Adipose tissue (tissue), 3 donors: Measurements from ENCODE around the gene TMPRSS9. TPM values are rescaled to one million over a fixed set of nuclear protein-coding genes. Genes with fewer than 3 reads are reported as not detected.

Experiments used
- H3K27ac ChIP-seq: one replicate; pipeline ENCODE4 v1.5.1; 2013; ENCODE audit warnings: low read depth, low read length
- WGBS, 3 donors: extraction: QIAGEN DNeasy Blood & Tissue Kit; methylation state at CpG; one replicate each; pipeline ENCODE4 v1.1.7; 2013; 5-methylcytosine and 5-hydroxymethylcytosine counted together
- polyA plus RNA-seq, 3 donors: library from polyadenylated mRNA; stranded (reverse); fragments of 200-250 nt; gene quantifications; one replicate each; pipeline ENCODE4 v1.2.3, GENCODE V29; 2013
- donor health status: healthy with polysubstance abuse.
- donor health status: Bipolar disorder and iron deficiency.
- donor health status: healthy.

Gene TMPRSS9
- polyA plus RNA-seq, 3 donors, result 0.09 to 0.75 TPM; not detected in 1

- H3K27ac ChIP-seq, result no peak overlapping the region
- 1 to 2% (median 1%) methylated on average over 18 of the region's 18 CpGs for WGBS, 3 donors
Observed at GRCh38 chr19:2327773-2328400, 32.2 kb upstream of the TMPRSS9 start.

DNA sequence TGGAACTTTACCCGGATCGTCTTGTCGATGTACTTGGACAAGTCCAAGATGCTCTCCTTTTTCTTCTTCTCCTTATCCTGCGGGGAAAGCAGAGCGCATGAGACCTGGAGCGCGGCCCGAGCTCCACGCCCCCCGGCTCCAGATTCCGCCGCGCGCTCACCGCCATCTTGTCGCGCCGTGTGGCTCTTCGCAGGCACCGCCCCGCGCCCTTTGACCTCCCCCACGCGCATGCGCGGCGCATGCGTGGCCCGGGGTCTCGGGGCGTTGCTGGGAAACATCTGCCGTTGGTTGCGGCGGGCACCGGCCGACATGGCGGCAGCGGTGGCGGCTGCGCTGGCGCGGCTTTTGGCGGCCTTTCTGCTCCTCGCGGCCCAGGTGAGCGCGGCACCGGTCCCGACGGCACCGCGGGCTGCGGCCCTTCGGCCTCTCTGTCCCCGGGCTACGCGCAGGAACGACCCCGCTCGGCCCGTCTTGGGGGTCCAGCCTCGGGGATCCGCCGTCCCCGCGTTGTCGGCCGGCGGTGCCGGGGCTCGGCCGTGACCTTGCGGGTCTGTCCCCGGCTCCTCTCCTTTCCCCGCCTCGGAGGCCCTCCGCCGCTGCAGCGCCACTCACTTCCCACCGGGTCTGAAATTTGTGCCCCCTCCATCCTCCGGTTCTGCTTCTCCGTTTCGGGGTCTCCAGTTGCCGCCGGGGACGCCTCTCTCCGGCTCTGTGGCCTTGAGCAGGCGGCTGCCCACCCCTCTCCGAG, 31.5 kb upstream of the TMPRSS9 start, which contains the start of the genes LSM7 and SPPL2B:
TSS of gene LSM7 (minus strand) at position 186 of the 748 bp plus-strand sequence. CDS start at position 166, 20 bp downstream.
TSS of gene SPPL2B (plus strand) at position 284 of the 748 bp plus-strand sequence. CDS start at position 310, 26 bp downstream.
- H3K27ac ChIP-seq, result no peak within 1 kb of the TSS
- WGBS, 3 donors, result 0 to 1% (median 0%) methylated on average over 69 to 89 of the region's 89 CpGs

- H3K27ac ChIP-seq, result no peak overlapping the region
- WGBS, 3 donors, result 1 to 6% (median 5%) methylated on average over 16 of the region's 16 CpGs
Observed at GRCh38 chr19:2329149-2329478, 31.0 kb upstream of the TMPRSS9 start.

DNA sequence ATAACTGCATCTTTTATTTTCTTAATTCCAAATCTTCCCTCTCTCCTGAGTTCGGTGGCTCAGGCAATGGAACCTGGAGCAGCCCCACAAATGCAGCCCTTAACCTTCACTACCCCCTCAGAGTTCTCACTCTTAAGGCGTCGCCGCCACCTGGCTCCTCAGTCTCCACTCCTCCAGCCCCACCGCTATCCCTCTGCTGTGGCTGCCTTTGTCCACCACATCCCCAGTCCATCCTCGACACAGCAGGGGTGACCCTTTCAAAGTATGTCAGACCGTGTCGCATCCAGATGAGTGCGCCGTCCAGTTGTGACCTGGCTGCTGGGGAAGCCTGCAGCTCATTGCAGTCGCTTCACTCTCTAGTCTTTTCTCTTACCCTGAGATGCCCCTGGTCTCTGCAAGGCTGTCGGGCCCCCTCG, 30.6 kb upstream of the TMPRSS9 start:
- no peak overlapping the region for H3K27ac ChIP-seq
- 54 to 66% (median 55%) methylated on average over 13 of the region's 13 CpGs for WGBS, 3 donors

GRCh38 chr19:2330255-2330631, 29.8 kb upstream of the TMPRSS9 start:
- no peak overlapping the region for H3K27ac ChIP-seq
- whole genome bisulfite sequencing, 3 donors, result 44 to 81% (median 79%) methylated on average over 9 to 10 of the region's 10 CpGs

DNA sequence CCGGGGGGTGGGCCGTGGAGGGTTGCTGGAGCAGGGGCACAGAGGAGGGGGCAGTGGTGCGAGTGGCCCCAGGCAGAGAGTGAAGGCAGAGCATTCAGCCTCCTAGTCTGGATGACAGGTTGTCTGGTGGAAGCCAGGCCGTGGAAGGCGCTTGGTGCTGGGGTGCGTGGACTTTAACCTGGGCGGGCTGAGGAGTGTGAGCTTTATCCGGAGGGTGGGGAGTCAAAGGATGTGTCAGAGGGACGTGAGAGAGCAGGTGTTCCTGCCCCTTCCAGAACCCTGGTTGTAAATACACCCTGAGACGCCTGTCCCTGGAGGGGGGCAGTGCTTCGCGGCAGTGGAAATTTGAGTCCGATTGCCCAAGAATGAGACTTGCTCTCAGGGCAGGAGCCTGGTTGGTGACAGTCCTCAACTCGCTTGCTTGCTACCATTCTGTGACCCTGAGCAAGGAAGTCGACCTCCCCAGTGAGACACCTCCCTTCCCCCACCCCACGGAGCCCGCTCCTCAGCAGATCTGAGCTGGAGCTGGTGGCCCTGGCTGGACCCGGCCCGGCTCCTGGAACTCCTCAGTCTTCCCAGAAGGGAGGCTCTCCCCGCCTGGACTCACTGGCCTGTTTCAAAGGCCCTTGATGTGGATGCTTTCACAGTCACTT, 29.3 kb upstream of the TMPRSS9 start:
- no peak overlapping the region for H3K27ac ChIP-seq
- WGBS, 3 donors, result 25 to 70% (median 65%) methylated on average over 18 to 20 of the region's 20 CpGs

DNA sequence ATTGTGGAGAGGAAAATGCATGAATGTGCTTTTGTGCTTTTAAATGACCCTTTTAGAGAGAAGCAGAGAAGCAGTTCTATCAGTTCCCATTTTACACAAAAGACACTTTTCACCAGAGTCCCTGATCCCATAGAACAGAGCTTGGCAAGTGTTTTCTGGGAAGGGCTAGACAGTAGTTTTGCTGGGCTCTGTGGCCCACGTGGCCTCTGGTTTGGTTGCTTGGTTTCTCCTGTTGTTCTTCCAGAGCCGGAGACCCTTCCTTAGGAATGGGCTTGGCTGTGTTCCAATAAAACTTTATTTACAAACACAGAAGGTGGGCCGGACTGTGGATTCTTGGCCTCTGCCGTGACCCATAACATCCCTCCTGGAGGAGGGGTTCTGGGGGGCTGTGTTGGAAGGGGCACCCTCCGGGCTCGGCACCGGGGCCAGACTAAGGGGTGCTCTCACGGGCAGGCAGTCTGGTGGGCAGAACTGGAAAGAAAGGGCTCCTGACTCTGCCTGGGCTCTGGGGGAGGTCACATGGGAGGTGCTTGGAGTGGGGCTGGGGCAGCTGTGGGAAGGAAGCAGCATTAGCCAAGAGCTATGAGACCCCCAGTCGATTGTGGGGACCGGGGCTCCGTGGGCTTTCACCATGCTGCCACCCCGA, 28.3 kb upstream of the TMPRSS9 start:
- WGBS, 3 donors, result 65 to 66% (median 66%) methylated on average over 12 of the region's 12 CpGs
- no peak overlapping the region for H3K27ac ChIP-seq

GRCh38 chr19:2332341-2333026, 27.6 kb upstream of the TMPRSS9 start:
- 21 to 45% (median 38%) methylated on average over 15 to 17 of the region's 17 CpGs for WGBS, 3 donors
- no peak overlapping the region for H3K27ac ChIP-seq

DNA sequence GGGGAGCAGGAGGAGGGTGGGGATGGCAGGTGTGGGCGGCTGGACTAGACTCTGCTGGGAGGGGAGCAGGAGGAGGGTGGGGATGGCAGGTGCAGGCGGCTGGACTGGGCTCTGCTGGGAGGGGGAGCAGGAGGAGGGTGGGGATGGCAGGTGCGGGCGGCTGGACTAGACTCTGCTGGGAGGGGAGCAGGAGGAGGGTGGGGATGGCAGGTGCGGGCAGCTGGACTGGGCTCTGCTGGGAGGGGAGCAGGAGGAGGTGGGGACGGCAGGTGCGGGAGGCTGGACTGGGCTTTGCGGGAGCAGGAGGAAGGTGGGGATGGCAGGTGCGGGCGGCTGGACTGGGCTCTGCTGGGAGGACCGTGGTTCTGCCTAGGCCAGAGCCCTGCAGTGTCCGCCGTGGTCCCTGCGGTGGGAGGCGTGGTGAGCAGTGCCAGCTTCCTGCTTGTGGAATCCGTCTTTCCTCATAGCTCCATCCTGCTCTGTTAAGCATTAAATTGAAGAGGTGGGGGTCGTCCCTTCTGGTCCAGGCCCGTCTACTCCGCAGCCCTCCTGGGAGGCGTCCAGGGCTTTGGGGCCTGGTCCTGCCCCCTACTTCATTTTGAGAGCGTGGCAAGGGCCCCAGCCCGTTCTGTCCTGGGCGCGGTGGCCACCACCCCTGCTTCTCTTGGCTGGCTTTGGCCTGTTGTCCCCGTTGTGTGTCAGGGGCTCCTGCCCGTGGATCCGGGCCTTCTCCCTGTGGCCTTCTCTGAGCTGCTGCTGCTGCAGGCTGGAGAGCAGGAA, 26.8 kb upstream of the TMPRSS9 start:
- H3K27ac ChIP-seq, result no peak overlapping the region
- WGBS, 3 donors, result 30 to 48% (median 44%) methylated on average over 23 to 27 of the region's 27 CpGs

DNA sequence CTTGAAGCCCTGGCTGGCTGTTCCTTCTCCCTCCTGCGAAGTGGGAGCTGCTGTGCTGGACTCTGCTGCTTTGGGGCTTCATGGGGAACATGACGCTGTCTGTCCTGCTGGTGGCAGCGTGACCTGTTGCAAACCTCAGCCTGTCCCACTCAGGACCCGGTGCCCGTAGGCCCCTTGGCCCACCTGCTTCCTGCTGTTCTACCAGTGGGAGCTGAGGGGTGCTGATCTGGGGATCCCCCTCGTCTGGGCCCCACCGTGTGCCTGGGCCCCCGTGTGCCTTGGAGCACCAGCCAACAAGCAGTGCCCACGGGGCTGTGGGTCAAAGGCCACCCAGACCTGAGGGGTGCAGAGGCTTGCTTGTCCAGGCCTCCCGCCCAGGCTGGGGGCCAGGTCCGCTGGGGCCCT, 26.3 kb upstream of the TMPRSS9 start:
- 40 to 58% (median 56%) methylated on average over 11 of the region's 11 CpGs for WGBS, 3 donors
- no peak overlapping the region for H3K27ac ChIP-seq

GRCh38 chr19:2334426-2334825, 25.6 kb upstream of the TMPRSS9 start:
- no peak overlapping the region for H3K27ac ChIP-seq
- 81 to 96% (median 95%) methylated on average over 25 to 27 of the region's 27 CpGs for WGBS, 3 donors

DNA sequence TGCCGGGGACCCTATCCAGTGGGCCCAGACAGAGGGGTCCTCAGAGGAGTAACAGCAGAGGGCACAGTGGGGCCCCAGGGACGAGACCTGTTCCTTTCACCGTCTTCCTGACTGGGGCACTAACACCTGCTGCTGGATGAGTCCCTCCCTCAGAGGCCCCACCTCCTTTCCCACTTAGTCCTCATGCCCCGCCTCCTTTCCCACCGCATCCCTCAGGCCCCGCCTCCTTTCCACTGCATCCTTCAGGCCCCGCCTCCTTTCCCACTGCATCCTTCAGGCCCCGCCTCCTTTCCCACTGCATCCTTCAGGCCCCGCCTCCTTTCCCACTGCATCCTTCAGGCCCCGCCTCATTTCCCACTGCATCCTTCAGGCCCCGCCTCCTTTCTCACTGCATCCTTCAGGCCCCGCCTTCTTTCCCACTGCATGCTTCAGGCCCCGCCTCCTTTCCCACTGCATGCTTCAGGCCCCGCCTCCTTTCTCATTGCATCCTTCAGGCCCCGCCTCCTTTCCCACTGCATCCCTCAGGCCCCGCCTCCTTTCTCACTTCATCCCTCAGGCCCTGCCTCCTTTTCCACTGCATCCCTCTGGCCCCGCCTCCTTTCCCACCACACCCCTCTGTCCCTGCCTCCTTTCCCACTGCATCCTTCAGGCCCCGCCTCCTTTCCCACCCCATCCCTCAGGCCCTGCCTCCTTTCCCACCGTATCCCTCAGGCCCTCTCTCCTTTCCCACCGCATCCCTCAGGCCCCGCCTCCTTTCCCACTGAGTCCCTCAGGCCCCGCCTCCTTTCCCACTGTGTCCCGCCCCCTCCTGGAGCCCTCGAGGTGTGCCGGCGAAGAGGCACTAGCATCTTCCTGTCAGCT, 24.8 kb upstream of the TMPRSS9 start:
- WGBS, 3 donors, result 90 to 95% (median 94%) methylated on average over 24 to 26 of the region's 26 CpGs
- no peak overlapping the region for H3K27ac ChIP-seq

DNA sequence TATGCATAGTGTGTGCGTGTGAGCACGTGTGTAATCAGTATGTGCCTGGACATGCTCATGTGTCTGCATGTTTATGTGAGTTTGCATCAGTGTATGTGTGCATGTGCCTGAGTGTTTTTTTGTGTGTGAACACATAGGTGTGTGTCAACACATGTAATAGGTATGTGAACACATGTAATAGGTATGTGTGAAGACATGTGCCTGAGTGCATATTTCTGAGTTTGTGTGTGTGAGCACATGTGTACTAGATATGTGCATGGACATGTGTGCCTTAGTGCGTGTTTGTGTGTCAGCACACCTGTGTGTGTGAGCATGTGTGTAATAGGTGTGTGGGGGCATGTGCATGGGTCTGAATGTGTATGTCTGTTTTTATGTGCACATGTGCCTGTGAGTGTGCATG, 24.2 kb upstream of the TMPRSS9 start:
- 65 to 98% (median 97%) methylated on average over 3 of the region's 3 CpGs for WGBS, 3 donors
- no peak overlapping the region for H3K27ac ChIP-seq

- WGBS, 3 donors, result 77 to 94% (median 87%) methylated on average over 33 of the region's 33 CpGs
- no peak overlapping the region for H3K27ac ChIP-seq
Observed at GRCh38 chr19:2336528-2337328, 23.3 kb upstream of the TMPRSS9 start.

DNA sequence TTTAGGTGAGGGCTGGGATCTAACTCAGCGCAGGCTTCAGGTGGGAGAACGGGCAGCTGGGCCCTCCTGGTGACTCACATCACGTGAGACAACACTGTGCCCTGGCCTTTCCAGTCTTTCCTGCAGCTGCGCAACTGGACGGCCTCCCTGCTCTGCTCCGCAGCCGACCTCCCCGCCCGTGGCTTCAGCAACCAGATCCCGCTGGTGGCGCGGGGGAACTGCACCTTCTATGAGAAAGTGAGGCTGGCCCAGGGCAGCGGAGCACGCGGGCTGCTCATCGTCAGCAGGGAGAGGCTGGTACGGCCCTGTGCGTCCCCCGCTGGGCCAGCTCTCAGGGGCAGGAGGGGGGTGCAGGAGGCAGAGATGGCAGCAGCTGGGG, 22.7 kb upstream of the TMPRSS9 start:
- 41 to 77% (median 76%) methylated on average over 18 to 19 of the region's 19 CpGs for WGBS, 3 donors

DNA sequence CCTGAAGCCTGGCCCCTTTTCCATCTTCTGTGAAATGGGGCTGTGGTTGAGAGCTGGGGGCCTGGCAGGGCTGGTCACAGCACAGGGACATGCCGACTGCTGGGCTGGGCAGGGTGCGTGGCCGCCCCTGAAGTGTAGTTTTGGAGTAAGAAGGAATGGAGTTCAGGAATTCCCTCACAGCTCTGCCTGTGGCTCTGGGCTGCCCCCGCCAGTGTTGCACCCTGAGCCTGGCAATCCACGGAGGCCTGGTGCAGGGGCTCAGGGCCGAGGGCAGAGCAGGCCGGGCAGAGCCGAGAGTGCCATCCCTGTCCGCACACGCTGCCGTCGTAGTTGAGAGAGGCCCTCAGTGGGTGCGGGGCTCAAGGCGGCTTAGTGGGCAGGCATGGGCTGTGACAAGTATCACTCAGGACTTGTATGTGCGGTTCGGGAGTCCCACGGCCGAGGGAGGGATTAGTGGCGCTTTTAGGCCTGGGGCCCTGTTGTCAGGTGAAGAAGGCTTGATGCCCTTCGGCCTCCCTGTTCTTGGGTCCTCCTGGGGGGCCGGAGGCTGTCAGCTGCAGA, 21.9 kb upstream of the TMPRSS9 start:
- WGBS, 3 donors, result 94 to 97% (median 97%) methylated on average over 21 of the region's 21 CpGs
- H3K27ac ChIP-seq, result no peak overlapping the region

More for the DNA sequence above, 22.7 kb upstream of the TMPRSS9 start:
- no peak overlapping the region for H3K27ac ChIP-seq
